HG03097 (cell line): ENCODE measurements around the gene DIAPH1.
"Not testable (repeated sequence)": the region's sequence is repeated elsewhere in the genome, so short reads cannot be mapped to it uniquely, and the experiment has no call there.

Source experiments
- ATAC-seq: cut with Tn5 transposase; IDR thresholded peaks from one replicate; pipeline ENCODE4 v1.9.1; 2021; ENCODE audit not compliant: unreplicated experiment, low FRiP score

The DIAPH1 gene

DNA sequence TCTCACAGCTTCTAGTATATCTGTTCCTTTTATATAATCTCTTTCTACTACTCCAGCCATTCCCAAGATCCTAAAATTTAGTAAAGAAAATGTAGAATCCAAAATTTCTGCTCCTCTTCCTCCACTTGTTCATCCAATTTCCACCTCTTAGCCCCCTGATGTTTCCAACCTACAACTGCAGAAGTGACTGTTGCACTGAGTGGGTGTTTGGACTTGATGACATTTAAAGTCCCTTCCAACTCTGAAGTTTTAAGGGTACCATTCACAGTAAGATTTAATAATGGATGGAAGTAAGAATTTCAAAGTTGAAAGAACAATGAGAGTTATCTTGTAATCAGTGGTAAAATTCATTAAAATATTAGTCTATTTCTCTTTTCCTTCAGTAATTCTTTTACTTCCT, 5.5 kb downstream of the DIAPH1 start:
- ATAC-seq = no peak

GRCh38 chr5:141611289-141611688, 7.5 kb downstream of the DIAPH1 start:
- ATAC-seq = no peak

DNA sequence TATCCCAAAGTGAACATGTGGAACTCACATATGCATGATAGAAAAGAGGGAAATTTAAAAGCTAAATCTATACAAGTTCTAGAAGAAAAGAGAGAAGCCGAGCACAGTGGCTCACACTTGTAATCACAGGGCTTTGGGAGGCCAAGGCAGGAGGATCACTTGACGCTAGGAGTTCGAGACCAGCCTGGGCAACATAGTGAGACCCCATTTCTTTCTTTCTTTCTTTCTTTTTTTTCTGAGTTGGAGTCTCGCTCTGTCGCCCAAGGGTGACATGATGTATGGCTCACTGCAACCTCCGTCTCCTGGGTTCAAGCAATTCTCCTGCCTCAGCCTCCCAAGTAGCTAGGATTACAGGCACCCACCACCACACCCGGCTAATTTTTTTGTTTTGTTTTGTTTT, 8.9 kb downstream of the DIAPH1 start:
- not testable (repeated sequence) for ATAC-seq

GRCh38 chr5:141609044-141609443, 9.8 kb downstream of the DIAPH1 start:
- ATAC-seq = no peak

DNA sequence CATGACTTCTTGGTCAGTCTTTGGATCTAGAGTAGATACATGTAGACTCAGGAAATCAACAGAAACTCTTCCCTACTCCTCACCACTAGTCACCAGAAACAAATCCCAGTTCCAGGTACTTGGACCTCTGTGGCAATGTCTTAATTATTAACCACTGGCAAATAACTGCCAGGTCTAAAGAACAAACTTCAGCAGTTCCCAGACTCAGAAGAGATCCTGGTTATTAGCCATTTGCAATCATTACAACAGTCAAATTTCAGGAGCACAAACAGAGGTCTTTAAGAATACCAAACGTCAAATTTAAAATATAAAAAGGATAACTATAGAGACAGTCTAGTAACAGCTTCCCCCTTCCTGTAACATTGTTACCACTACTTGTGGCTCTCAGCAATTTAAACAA, 10.2 kb downstream of the DIAPH1 start:
- ATAC-seq = no peak

GRCh38 chr5:141608046-141608445, 10.8 kb downstream of the DIAPH1 start:
- ATAC-seq = no peak

- ATAC-seq = peak; percentile 93
These were observed 13.1 kb downstream of the DIAPH1 start for GRCh38 chr5:141605523-141606277.

GRCh38 chr5:141603923-141604717, 14.7 kb downstream of the DIAPH1 start:
- ATAC-seq = no peak

GRCh38 chr5:141602606-141603005, 16.2 kb downstream of the DIAPH1 start:
- ATAC-seq = no peak

DNA sequence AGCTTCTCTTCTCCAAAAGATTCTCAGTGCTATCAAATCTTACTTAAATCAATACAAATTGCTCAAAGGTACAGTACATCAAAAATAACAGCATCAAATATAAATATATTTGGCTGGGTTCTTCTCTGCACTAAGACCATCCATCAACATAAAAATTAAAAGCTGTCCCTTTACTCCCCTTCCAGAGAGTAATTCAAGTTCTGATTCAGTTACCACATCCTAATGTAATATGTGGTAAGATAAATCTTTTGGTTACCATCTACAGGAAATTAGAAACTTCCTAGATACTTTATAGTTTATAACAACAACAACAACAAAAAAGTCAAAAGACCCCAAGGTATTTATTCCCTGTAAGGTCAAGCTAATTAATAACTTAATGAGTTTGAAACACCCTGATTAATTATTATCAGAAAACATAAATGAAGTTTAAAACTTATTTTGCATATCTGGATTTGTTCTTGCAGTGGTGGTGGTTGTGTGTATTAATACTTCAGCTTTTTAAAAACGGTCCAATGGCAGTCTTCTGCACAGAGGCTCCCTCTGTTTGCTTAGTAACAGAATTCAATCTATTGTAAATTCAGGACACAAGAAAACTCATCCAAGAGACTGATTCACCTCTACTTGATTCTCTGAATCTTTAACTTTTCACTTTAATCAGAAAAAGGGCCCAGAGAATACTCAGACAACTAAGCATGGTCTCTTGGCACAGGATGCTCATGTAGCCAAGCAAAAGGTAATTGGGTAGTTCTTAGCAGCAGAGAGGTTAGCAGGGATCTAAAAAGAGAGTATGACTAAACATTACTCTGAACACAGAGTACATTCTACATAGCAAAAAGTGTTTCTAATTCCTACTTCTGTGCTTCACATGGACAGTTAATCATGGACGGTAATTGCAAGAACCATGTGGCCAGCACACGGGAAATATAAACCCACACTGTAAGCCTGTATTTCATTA, 20.1 kb downstream of the DIAPH1 start:
- ATAC-seq = no peak

DNA sequence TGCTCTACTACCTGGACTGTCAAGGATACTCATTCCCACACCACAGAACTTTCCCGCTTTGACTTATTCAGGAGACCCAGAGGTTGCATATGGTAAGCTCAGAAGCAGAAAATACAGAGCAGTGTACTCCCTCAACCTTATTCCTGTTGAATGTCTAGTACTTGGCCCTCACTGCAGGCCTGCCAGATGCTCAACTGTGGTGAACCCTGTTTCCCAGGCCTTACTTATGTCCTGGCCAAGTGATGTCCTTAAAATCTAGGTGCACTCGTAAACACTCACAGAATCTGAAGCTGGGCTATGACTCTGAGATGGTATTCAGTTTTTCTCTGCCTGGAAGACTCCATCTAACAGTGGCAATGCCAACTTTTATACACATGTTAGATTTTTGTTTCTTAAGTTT, 21.0 kb downstream of the DIAPH1 start:
- no peak for ATAC-seq

- ATAC-seq = no peak
These were observed 21.4 kb downstream of the DIAPH1 start for GRCh38 chr5:141597394-141597793.

DNA sequence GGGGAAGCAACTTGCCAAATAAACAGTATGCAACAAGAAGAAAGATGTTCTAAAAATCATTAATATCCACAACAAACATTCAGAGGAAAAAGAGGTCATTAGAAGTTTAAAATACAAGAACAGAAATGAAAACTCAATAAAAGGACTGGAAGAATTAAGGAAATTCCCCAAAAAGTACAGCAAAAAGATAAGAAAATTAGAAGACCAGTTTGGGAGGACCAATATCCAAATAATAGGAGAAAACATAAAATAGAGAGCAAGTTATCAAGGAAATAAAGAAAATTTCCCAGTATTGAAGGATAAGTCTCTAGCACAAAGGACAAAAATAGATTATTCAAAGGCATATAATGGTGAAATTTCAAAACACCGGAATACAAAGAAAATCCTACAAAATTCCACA, 21.9 kb downstream of the DIAPH1 start:
- ATAC-seq = no peak

- ATAC-seq = no peak
These were observed 28.7 kb downstream of the DIAPH1 start for GRCh38 chr5:141590127-141590526.

DNA sequence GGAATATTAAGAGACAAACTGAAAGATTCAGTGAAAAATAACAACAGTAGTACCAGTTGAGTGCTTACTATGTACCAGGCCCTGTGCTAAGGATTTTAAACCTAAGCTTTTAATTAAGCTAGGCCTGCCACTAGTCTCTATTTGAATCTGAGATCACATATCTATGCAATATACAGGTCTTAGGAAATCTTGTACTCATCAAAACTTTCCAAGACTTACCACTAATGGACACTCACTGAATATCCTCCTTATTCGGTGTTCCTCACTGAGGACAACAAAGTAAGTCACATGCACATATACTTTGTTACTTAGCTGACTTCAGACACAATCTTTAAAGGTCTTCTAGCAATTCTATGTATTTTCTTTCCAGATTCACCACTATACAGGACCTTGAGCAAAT, 32.6 kb downstream of the DIAPH1 start:
- ATAC-seq = no peak

GRCh38 chr5:141585594-141585993, 33.2 kb downstream of the DIAPH1 start:
- ATAC-seq = no peak

GRCh38 chr5:141574122-141574510, 44.7 kb downstream of the DIAPH1 start:
- ATAC-seq = no peak

GRCh38 chr5:141573489-141574121, 45.2 kb downstream of the DIAPH1 start:
- no peak for ATAC-seq

DNA sequence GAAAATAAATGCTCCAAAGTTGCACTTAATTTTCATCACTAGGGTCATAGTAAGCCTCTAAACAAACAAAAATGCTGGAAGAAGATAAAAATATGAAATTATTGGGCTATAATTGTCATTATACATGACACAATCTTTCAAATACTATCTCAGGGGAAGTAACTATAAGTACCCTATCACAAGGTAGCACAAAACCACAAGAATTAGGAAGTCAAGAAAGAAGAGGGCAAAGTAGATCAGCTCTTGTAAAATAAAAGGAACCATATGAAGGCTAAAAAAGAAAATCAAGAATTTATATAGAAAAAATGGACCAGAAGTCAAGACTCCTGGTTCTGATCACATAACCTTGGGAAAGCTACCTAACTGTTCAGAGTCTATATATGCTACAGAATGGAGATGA, 48.1 kb downstream of the DIAPH1 start:
- no peak for ATAC-seq

DNA sequence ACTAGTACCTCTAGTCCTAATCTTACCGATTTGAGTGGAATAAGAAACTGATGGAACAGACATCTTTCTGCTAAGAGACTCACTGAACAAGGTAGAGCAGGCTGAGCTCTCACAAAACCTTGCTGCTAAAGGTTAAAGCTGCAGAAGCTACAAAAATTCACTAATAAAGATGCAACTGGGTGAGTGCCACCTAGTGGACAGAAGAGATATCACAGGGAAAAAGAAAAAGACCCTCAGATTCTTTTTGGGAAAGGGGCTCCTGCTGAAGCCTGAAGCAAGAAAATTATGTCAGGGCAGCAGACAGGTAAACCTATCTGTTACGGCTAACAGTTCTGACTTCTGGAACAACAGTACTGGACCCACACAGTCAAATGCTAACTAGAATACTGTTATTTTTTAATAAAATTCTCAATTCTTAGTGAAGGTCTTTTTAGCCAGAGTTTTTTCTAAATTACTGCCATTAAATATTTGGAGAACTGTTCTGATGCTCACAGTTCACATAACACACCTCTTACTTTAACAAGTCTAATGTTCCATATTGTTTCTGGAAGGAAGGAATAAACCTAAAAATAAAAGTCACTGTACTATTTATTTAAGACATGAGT, 51.2 kb downstream of the DIAPH1 start:
- ATAC-seq = no peak
